Activated CD4-positive, alpha-beta T cell treated with anti-CD3 and anti-CD28 coated beads, Interleukin-2, amount 10 ng/mL, durations not matched to agents 7 days and 5 days (primary cell): ENCODE results near the gene HABP4. TPM values are rescaled to one million over a fixed set of nuclear protein-coding genes. Genes with fewer than 3 reads are reported as not detected.

ENCODE experiments used
- CTCF ChIA-PET: fragments of 350-600 bp; sonication (Branson Sonifier 250); formaldehyde crosslinking; loops from one replicate; lab custom pipeline; 2021; ENCODE audit warnings: antibody characterized with exemption; lab: Charles Lee
- POLR2A ChIA-PET: fragments of 350-600 bp; sonication (Branson Sonifier 250); formaldehyde crosslinking; loops from one replicate; lab custom pipeline; 2021; ENCODE audit warnings: antibody characterized with exemption; lab: Charles Lee
- DNase-seq: peaks from one replicate; pipeline ENCODE4 v3.0.0-alpha.2; 2020
- H3K27ac Mint-ChIP-seq: one replicate; pipeline ENCODE4 v1.8.0; 2021; ENCODE audit warnings: mild to moderate bottlenecking, moderate library complexity, mixed read lengths
- H3K27me3 Mint-ChIP-seq: one replicate; pipeline ENCODE4 v1.8.0; 2021; ENCODE audit warnings: mixed read lengths
- H3K36me3 Mint-ChIP-seq: one replicate; pipeline ENCODE4 v1.8.0; 2021; ENCODE audit warnings: low read depth, mixed read lengths
- H3K4me1 Mint-ChIP-seq: one replicate; pipeline ENCODE4 v1.8.0; 2021; ENCODE audit warnings: mixed read lengths
- H3K4me3 Mint-ChIP-seq: one replicate; pipeline ENCODE4 v1.8.0; 2021; ENCODE audit warnings: mild to moderate bottlenecking, moderate library complexity, mixed read lengths
- H3K9me3 Mint-ChIP-seq: one replicate; pipeline ENCODE4 v1.8.0; 2021; ENCODE audit warnings: mixed read lengths
- total RNA-seq, 2 experiments: library from RNA; stranded (reverse); gene quantifications; one replicate each; pipeline ENCODE4 v1.2.3, GENCODE V29; 2021

The HABP4 gene
- total RNA-seq, 2 experiments from 2014 or later = 5.0 to 6.1 TPM

- H3K27ac Mint-ChIP-seq = no peak overlapping the region
- DNase-seq = no peak
- H3K4me3 Mint-ChIP-seq = no peak overlapping the region
- H3K27me3 Mint-ChIP-seq = no peaks in the 10 kb centered on the region
- ChIA-PET CTCF (interaction anchor here (0.6 kb wide), 1 partner anchor 79 kb away, joined by 5 read pairs; no protein-coding TSS in a partner anchor), POLR2A (no interaction called here)
- peaks cover 5% of the 10 kb centered on the region for H3K36me3 Mint-ChIP-seq
- peaks cover 4% of the 10 kb centered on the region for H3K4me1 Mint-ChIP-seq
- no peaks in the 10 kb centered on the region for H3K9me3 Mint-ChIP-seq
Observed at GRCh38 chr9:96461336-96461735, 11.4 kb downstream of the HABP4 start.

DNA sequence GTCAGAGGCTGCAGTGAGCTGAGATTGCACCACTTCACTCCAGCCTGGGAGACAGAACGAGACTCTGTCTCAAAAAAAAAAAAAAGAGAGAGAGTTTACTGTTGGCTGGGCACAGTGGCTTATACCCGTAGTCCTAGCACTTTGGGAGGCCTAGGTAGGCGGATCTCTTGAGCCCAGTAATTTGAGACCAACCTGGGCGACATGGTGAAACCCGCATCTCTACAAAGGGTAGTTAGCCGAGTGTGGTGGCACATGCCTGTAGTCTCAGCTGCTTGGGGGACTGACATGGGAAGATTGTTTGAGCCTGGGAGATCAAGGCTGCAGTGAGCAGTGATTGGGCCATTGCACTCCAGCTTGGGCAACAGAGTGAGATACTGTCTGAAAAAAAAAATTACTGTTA lies 12.6 kb downstream of the HABP4 start:
- Mint-ChIP-seq H3K27me3 (no peaks in the 10 kb centered on the region), H3K27ac (no peak overlapping the region), H3K4me3 (no peak overlapping the region), H3K4me1 (peaks cover 4% of the 10 kb centered on the region), H3K9me3 (no peaks in the 10 kb centered on the region), H3K36me3 (peaks cover 5% of the 10 kb centered on the region)
- ChIA-PET POLR2A (no interaction called here), CTCF (interaction anchor here (0.6 to 1.0 kb wide), 2 partner anchors 13 to 88 kb away, joined by 3 to 4 read pairs; partner anchors contain the start of gene HABP4)
- DNase-seq = no peak

DNA sequence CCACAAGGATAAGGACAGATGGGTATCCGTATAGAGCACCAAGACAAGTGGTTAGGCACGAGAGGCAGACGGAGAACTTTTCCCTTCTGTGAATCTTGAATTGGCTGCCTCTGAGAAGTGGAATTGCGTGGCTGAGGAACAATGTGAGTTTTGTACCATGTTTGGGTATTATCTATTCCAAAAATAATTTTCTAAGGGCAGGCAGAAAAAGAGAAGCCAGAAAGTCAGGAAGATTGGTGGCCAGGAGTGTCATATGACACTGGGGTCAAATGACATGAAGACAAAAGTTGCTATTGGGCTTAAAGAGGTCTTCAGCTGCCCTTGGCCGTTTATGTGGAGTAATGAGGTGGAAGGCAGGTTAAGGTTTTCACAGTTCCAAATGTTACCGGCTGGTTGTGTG lies 14.5 kb downstream of the HABP4 start:
- Mint-ChIP-seq H3K9me3 (no peaks in the 10 kb centered on the region), H3K36me3 (no peaks in the 10 kb centered on the region), H3K4me1 (no peaks in the 10 kb centered on the region), H3K27ac (no peak overlapping the region), H3K4me3 (no peak overlapping the region), H3K27me3 (no peaks in the 10 kb centered on the region)
- ChIA-PET CTCF (no interaction called here), POLR2A (no interaction called here)
- DNase-seq = no peak

DNA sequence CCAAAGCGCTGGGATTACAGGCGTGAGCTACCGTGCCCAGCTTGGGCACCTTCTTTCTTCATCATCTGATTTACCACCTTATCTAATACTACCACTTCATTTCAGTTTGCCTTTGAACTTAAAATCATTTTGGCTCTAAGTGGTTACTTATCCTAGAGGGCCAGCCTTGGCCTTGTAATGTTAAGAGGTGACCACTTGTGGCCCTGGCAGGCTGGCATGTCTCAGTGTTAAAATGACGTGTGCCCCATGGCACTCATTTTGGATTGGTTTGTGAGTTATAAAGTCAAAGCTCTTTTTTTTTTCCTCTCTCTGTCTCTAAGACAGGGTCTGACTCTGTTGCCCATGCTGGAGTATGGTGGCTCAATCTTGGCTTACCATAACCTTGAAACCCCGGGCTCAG lies 17.8 kb downstream of the HABP4 start:
- POLR2A ChIA-PET = no interaction called here
- no peaks in the 10 kb centered on the region for H3K27me3 Mint-ChIP-seq

GRCh38 chr9:96476013-96476412 lies 26.0 kb downstream of the HABP4 start:
- peaks cover 8% of the 10 kb centered on the region for H3K36me3 Mint-ChIP-seq
- CTCF ChIA-PET = no interaction called here

More for the DNA sequence above, 17.8 kb downstream of the HABP4 start:
- no peaks in the 10 kb centered on the region for H3K4me1 Mint-ChIP-seq
- DNase-seq = no peak
- H3K9me3 Mint-ChIP-seq = no peaks in the 10 kb centered on the region
- peaks cover 4% of the 10 kb centered on the region for H3K36me3 Mint-ChIP-seq
- CTCF ChIA-PET = interaction anchor here (0.7 to 1.0 kb wide), 2 partner anchors 32 to 1083 kb away, joined by 3 read pairs; no protein-coding TSS in a partner anchor
- no peak overlapping the region for H3K27ac Mint-ChIP-seq
- no peak overlapping the region for H3K4me3 Mint-ChIP-seq

GRCh38 chr9:96476591-96476990 lies 26.6 kb downstream of the HABP4 start:
- ChIA-PET CTCF (no interaction called here), POLR2A (no interaction called here)
- Mint-ChIP-seq H3K27me3 (no peaks in the 10 kb centered on the region), H3K9me3 (no peaks in the 10 kb centered on the region), H3K4me1 (peaks cover 8% of the 10 kb centered on the region), H3K4me3 (no peak overlapping the region), H3K36me3 (peaks cover 4% of the 10 kb centered on the region), H3K27ac (no peak overlapping the region)
- DNase-seq = no peak

More at GRCh38 chr9:96476013-96476412, 26.0 kb downstream of the HABP4 start:
- POLR2A ChIA-PET = no interaction called here
- H3K27me3 Mint-ChIP-seq = no peaks in the 10 kb centered on the region
- no peak for DNase-seq
- no peak overlapping the region for H3K27ac Mint-ChIP-seq
- H3K9me3 Mint-ChIP-seq = no peaks in the 10 kb centered on the region
- peaks cover 8% of the 10 kb centered on the region for H3K4me1 Mint-ChIP-seq
- no peak overlapping the region for H3K4me3 Mint-ChIP-seq

- DNase-seq = no peak
- H3K4me3 Mint-ChIP-seq = no peak overlapping the region
- peaks cover 7% of the 10 kb centered on the region for H3K36me3 Mint-ChIP-seq
- peaks cover 8% of the 10 kb centered on the region for H3K4me1 Mint-ChIP-seq
- POLR2A ChIA-PET = no interaction called here
- CTCF ChIA-PET = no interaction called here
- H3K27me3 Mint-ChIP-seq = no peaks in the 10 kb centered on the region
- H3K9me3 Mint-ChIP-seq = no peaks in the 10 kb centered on the region
- no peak overlapping the region for H3K27ac Mint-ChIP-seq
Observed at GRCh38 chr9:96478829-96479371, 28.9 kb downstream of the HABP4 start.

GRCh38 chr9:96480736-96481135 lies 30.8 kb downstream of the HABP4 start:
- Mint-ChIP-seq H3K9me3 (no peaks in the 10 kb centered on the region), H3K27me3 (no peaks in the 10 kb centered on the region), H3K36me3 (peaks cover 15% of the 10 kb centered on the region), H3K27ac (no peak overlapping the region), H3K4me1 (peaks cover 9% of the 10 kb centered on the region), H3K4me3 (no peak overlapping the region)
- POLR2A ChIA-PET = no interaction called here
- DNase-seq = no peak
- CTCF ChIA-PET = interaction anchor here (0.6 to 0.9 kb wide), 2 partner anchors 11 to 186 kb away, joined by 3 read pairs; no protein-coding TSS in a partner anchor

GRCh38 chr9:96482476-96482875 lies 32.5 kb downstream of the HABP4 start:
- no peak for DNase-seq
- ChIA-PET CTCF (interaction anchor here (0.8 kb wide), 1 partner anchor 10 kb away, joined by 3 read pairs; no protein-coding TSS in a partner anchor), POLR2A (no interaction called here)
- H3K4me1 Mint-ChIP-seq = peaks cover 8% of the 10 kb centered on the region
- no peak overlapping the region for H3K4me3 Mint-ChIP-seq
- no peaks in the 10 kb centered on the region for H3K27me3 Mint-ChIP-seq
- peaks cover 14% of the 10 kb centered on the region for H3K36me3 Mint-ChIP-seq
- H3K9me3 Mint-ChIP-seq = no peaks in the 10 kb centered on the region
- H3K27ac Mint-ChIP-seq = no peak overlapping the region

DNA sequence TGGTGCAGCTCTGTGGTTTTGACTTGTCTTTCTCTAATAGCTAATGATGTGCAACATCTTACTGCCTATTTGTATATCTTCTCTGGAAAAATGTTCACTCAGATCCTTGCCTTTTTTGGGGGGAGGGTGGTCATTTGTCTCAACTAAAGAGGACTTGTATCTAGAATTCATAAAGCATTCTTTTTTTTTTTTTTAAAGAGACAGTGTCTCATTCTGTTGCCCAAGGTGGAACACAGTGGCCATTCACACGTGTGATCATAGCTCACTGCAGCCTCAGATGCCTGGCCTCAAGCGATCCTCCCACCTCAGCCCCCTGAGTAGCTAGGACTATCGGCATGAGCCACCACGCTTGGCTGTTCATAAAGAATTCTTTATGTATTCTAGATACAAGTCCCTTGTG lies 33.2 kb downstream of the HABP4 start:
- H3K9me3 Mint-ChIP-seq = no peaks in the 10 kb centered on the region
- CTCF ChIA-PET = interaction anchor here (0.8 kb wide), 1 partner anchor 8 kb away, joined by 3 read pairs; no protein-coding TSS in a partner anchor
- no peak overlapping the region for H3K4me3 Mint-ChIP-seq
- H3K4me1 Mint-ChIP-seq = peaks cover 5% of the 10 kb centered on the region
- POLR2A ChIA-PET = no interaction called here
- peaks cover 16% of the 10 kb centered on the region for H3K36me3 Mint-ChIP-seq
- no peaks in the 10 kb centered on the region for H3K27me3 Mint-ChIP-seq
- DNase-seq = no peak
- H3K27ac Mint-ChIP-seq = no peak overlapping the region

DNA sequence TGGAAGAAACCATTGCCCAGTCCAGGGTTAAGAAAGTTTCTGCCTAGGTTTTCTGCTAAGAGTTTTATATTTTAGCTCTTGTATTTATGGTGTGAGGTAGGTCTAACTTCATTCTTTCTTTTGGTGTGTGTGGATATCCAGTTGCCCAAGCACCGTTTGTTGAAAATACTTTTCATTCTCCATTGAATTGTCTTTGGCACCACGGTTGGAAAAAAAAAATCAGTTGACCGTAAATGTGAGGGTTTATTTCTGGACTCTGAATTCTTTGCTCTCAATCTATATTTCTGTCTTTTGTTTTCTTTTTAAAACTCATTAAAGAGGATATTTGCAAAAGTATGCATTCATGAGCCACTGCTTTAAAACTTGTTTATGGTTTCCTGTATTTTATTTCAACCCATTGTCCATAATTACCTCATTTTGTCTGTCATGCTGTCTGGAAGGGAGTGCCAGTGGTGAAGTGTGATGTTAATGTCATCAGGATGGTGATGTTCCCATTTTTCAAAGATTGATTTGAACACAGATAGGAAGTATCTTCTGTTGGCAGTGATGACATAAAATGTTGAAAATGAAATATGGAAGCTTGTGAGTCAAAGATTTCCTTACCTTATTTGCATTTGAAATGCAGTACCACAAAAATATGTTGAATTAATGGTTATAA lies 33.9 kb downstream of the HABP4 start:
- no peaks in the 10 kb centered on the region for H3K27me3 Mint-ChIP-seq
- CTCF ChIA-PET = interaction anchor here (0.8 kb wide), 1 partner anchor 9 kb away, joined by 3 read pairs; no protein-coding TSS in a partner anchor
- H3K27ac Mint-ChIP-seq = no peak overlapping the region
- POLR2A ChIA-PET = no interaction called here
- peaks cover 5% of the 10 kb centered on the region for H3K4me1 Mint-ChIP-seq
- no peak overlapping the region for H3K4me3 Mint-ChIP-seq
- peaks cover 19% of the 10 kb centered on the region for H3K36me3 Mint-ChIP-seq
- DNase-seq = no peak
- no peaks in the 10 kb centered on the region for H3K9me3 Mint-ChIP-seq

GRCh38 chr9:96484521-96484931 lies 34.6 kb downstream of the HABP4 start:
- no peaks in the 10 kb centered on the region for H3K27me3 Mint-ChIP-seq
- no peak for DNase-seq
- POLR2A ChIA-PET = no interaction called here
- peaks cover 3% of the 10 kb centered on the region for H3K4me1 Mint-ChIP-seq
- peaks cover 21% of the 10 kb centered on the region for H3K36me3 Mint-ChIP-seq
- CTCF ChIA-PET = no interaction called here
- no peaks in the 10 kb centered on the region for H3K9me3 Mint-ChIP-seq
- H3K27ac Mint-ChIP-seq = no peak overlapping the region
- H3K4me3 Mint-ChIP-seq = no peak overlapping the region

GRCh38 chr9:96485280-96485679 lies 35.3 kb downstream of the HABP4 start:
- POLR2A ChIA-PET = no interaction called here
- CTCF ChIA-PET = interaction anchor here (0.8 to 1.3 kb wide), 2 partner anchors 19 to 27 kb away, joined by 3 read pairs; no protein-coding TSS in a partner anchor
- DNase-seq = no peak
- Mint-ChIP-seq H3K36me3 (peaks cover 24% of the 10 kb centered on the region), H3K9me3 (no peaks in the 10 kb centered on the region), H3K4me3 (no peak overlapping the region), H3K27me3 (no peaks in the 10 kb centered on the region), H3K4me1 (peaks cover 2% of the 10 kb centered on the region), H3K27ac (no peak overlapping the region)
